Spleen (tissue), 11 donors: ENCODE measurements around the gene MATK. TPM values are rescaled to one million over a fixed set of nuclear protein-coding genes. Genes with fewer than 3 reads are reported as not detected.

Experiments used
- DNase-seq: peaks from one replicate; pipeline ENCODE4 v3.0.0-alpha.2; 2020
- H3K27ac ChIP-seq, 8 donors: fragments of 200-600 bp; sonication (generic) in 7 of 8; 1 replicate in 4 of 8; 2 replicates in 4 of 8; pipeline versions ENCODE4 v1.5.0 to v1.8.0; 2016 to 2021; ENCODE audit warnings: inconsistent platforms in 4 of 8, mild to moderate bottlenecking in 4 of 8, moderate library complexity in 1 of 8
- H3K27me3 ChIP-seq, 7 donors: fragments of 200-600 bp; sonication (generic) in 6 of 7; replicated peaks in 1 of 7; 1 replicate in 4 of 7; 2 replicates in 3 of 7; pipeline versions ENCODE4 v1.5.0 to v1.8.0; 2016 to 2021; ENCODE audit warnings: inconsistent platforms in 3 of 7, mild to moderate bottlenecking in 1 of 7
- H3K36me3 ChIP-seq, 6 donors: fragments of 200-600 bp; sonication (generic) in 5 of 6; 1 replicate in 4 of 6; 2 replicates in 2 of 6; pipeline versions ENCODE4 v1.5.0 to v1.8.0; 2016 to 2021; ENCODE audit warnings: inconsistent platforms in 2 of 6
- H3K4me1 ChIP-seq, 6 donors: fragments of 200-600 bp; sonication (generic) in 5 of 6; 1 replicate in 3 of 6; 2 replicates in 3 of 6; pipeline versions ENCODE4 v1.5.0 to v1.8.0; 2016 to 2021; ENCODE audit warnings: inconsistent platforms in 3 of 6
- H3K4me3 ChIP-seq, 8 donors: fragments of 200-600 bp; sonication (generic) in 7 of 8; 1 replicate in 4 of 8; 2 replicates in 4 of 8; pipeline versions ENCODE4 v1.5.0 to v1.8.0; 2016 to 2021; ENCODE audit warnings: inconsistent platforms in 4 of 8, mild to moderate bottlenecking in 4 of 8, moderate library complexity in 2 of 8
- H3K9me3 ChIP-seq, 8 donors: fragments of 200-600 bp; sonication (generic) in 7 of 8; 1 replicate in 4 of 8; 2 replicates in 4 of 8; pipeline versions ENCODE4 v1.5.0 to v1.8.0; 2016 to 2021; ENCODE audit warnings: inconsistent platforms in 4 of 8
- CTCF ChIP-seq, 11 experiments: fragments of 200-600 bp in 7 of 11; fragments of 450-650 bp in 4 of 11; sonication (generic) in 4 of 11; IDR thresholded peaks in 8 of 11; conservative IDR thresholded peaks in 3 of 11; 1 replicate in 7 of 11; 2 replicates in 4 of 11; pipeline versions ENCODE4 v1.4.0 to v1.8.0; 2016 to 2021; ENCODE audit warnings: antibody characterized with exemption in 11 of 11, inconsistent platforms in 4 of 11, mild to moderate bottlenecking in 1 of 11
- POLR2A ChIP-seq, 3 donors: fragments of 450-650 bp; IDR thresholded peaks; one replicate each; pipeline ENCODE4 v1.5.1; 2017; ENCODE audit warnings: antibody characterized with exemption in 3 of 3, mild to moderate bottlenecking in 1 of 3
- POLR2AphosphoS5 ChIP-seq, 3 donors: sonication (generic); formaldehyde crosslinking; IDR thresholded peaks; one replicate each; pipeline ENCODE4 v1.5.1; 2017; ENCODE audit warnings: antibody characterized with exemption in 3 of 3
- WGBS, 5 donors: extraction: QIAGEN DNeasy Blood & Tissue Kit in 3 of 5; methylation state at CpG; one replicate each; pipeline versions ENCODE4 v1.1.5 to v1.1.7; 2013 to 2018; 5-methylcytosine and 5-hydroxymethylcytosine counted together
- intact Hi-C: fragments of 100-400 bp; cut with DNase I; formaldehyde crosslinking; loops from one replicate; pipeline ENCODE4 v1.15.0; 2023; ENCODE audit warnings: low total_unique reads
- polyA plus RNA-seq, 3 donors: library from polyadenylated mRNA; stranded (reverse); fragments of 200-250 nt; gene quantifications; one replicate each; pipeline ENCODE4 v1.2.1, GENCODE V29; 2013
- total RNA-seq, 7 donors: library from RNA; depleted of rRNA in 3 of 7; stranded (reverse); fragments of >200 nt in 3 of 7; fragmentation: NEBNext Ultra II Directional in 4 of 7; extraction: Animal tissue kit (Norgen Biotek cat#: 25700) in 4 of 7; gene quantifications; one replicate each; pipeline versions ENCODE4 v1.1.0 to v1.2.1, GENCODE V29; 2016 to 2021
- donor health status: healthy with polysubstance abuse.
- donor health status: DM: no; HTN: no; CAD: no; lungs with moderate emphysema.
- donor health status: DM: no; HTN: no; CAD: no.
- donor health status: Bipolar disorder and iron deficiency.
- donor health status: healthy.
- donor health status: DM: no; HTN: no; CAD: no.
- donor health status: DM: yes; HTN: yes; CAD: no.

Gene MATK
- total and polyA plus RNA-seq, 10 donors: 8.1 to 22.6 (median 16.6) TPM

- DNase-seq: no peak
Measured at GRCh38 chr19:3778104-3778867, 7.9 kb downstream of the MATK start.

GRCh38 chr19:3776479-3777040 is 9.6 kb downstream of the MATK start:
- intact Hi-C loops: loop anchor here (10.0 kb wide), 1 partner anchor 48 kb away; no protein-coding TSS in a partner anchor
- Histone ChIP-seq H3K27me3 (peaks cover 0 to 9% (median 0%) of the 10 kb centered on the region in 7 donors), H3K27ac (no peak overlapping the region), H3K4me3 (no peak overlapping the region), H3K36me3 (peaks cover 0 to 2% (median 0%) of the 10 kb centered on the region in 6 donors), H3K4me1 (no peaks in the 10 kb centered on the region), H3K9me3 (peaks cover 6 to 16% (median 11%) of the 10 kb centered on the region in 8 donors)
- no peak for TF ChIP-seq POLR2AphosphoS5 (IDR thresholded peaks at IDR 0.05)
- DNase-seq: no peak
- WGBS, 5 donors: 84 to 100% (median 88%) methylated on average over 1 of the region's 1 CpG

More at GRCh38 chr19:3778104-3778867, 7.9 kb downstream of the MATK start:
- Histone ChIP-seq H3K36me3 (peaks cover 0 to 20% (median 0%) of the 10 kb centered on the region in 6 donors), H3K9me3 (peaks cover 6 to 32% (median 25%) of the 10 kb centered on the region in 8 donors), H3K27me3 (peaks cover 0 to 20% (median 0%) of the 10 kb centered on the region in 7 donors), H3K27ac (no peak overlapping the region), H3K4me1 (no peaks in the 10 kb centered on the region), H3K4me3 (no peak overlapping the region)
- intact Hi-C loops: loop anchor here (10.0 kb wide), 1 partner anchor 47 kb away; no protein-coding TSS in a partner anchor
- TF ChIP-seq POLR2AphosphoS5 (IDR thresholded peaks at IDR 0.05): no peak
- no peak for TF ChIP-seq POLR2A (IDR thresholded peaks at IDR 0.05)
- TF ChIP-seq CTCF (IDR thresholded peaks at IDR 0.05 in 8 of 11, conservative IDR thresholded peaks at IDR 0.05 in 3 of 11): no peak
- WGBS, 5 donors: 87 to 96% (median 91%) methylated on average over 23 to 37 of the region's 37 CpGs

- WGBS, 5 donors: 88 to 98% (median 91%) methylated on average over 5 of the region's 5 CpGs
- H3K36me3 ChIP-seq: no peaks in the 10 kb centered on the region
- no peak overlapping the region for H3K4me3 ChIP-seq
- TF ChIP-seq CTCF (IDR thresholded peaks at IDR 0.05 in 8 of 11, conservative IDR thresholded peaks at IDR 0.05 in 3 of 11): no peak
- TF ChIP-seq POLR2AphosphoS5 (IDR thresholded peaks at IDR 0.05): no peak
- TF ChIP-seq POLR2A (IDR thresholded peaks at IDR 0.05): no peak
- no peak for DNase-seq
- H3K9me3 ChIP-seq: peaks cover under 1 to 9% (median 4%) of the 10 kb centered on the region in 8 donors
- no peak overlapping the region for H3K27ac ChIP-seq
- intact Hi-C loops: loop anchor here (10.0 kb wide), 1 partner anchor 49 kb away; no protein-coding TSS in a partner anchor
- peaks cover 0 to 9% (median 0%) of the 10 kb centered on the region in 7 donors for H3K27me3 ChIP-seq
- no peaks in the 10 kb centered on the region for H3K4me1 ChIP-seq
Measured at GRCh38 chr19:3775831-3776230, 10.3 kb downstream of the MATK start.

GRCh38 chr19:3775374-3775711 is 10.8 kb downstream of the MATK start:
- TF ChIP-seq POLR2A (IDR thresholded peaks at IDR 0.05): no peak
- no peak for TF ChIP-seq POLR2AphosphoS5 (IDR thresholded peaks at IDR 0.05)
- no peak for TF ChIP-seq CTCF (IDR thresholded peaks at IDR 0.05 in 8 of 11, conservative IDR thresholded peaks at IDR 0.05 in 3 of 11)
- WGBS, 5 donors: 77 to 94% (median 85%) methylated on average over 2 of the region's 2 CpGs; no CpG with 5 or more reads in 1 of the 5 donors
- intact Hi-C loops: loop anchor here (10.0 kb wide), 1 partner anchor 49 kb away; no protein-coding TSS in a partner anchor
- peaks cover 0 to 9% (median 0%) of the 10 kb centered on the region in 7 donors for H3K27me3 ChIP-seq
- no peak overlapping the region for H3K4me3 ChIP-seq
- no peaks in the 10 kb centered on the region for H3K4me1 ChIP-seq
- no peak overlapping the region for H3K27ac ChIP-seq
- peaks cover 0 to 1% (median 0%) of the 10 kb centered on the region in 6 donors for H3K36me3 ChIP-seq
- no peak for DNase-seq
- H3K9me3 ChIP-seq: peaks cover 0 to 4% (median 0%) of the 10 kb centered on the region in 8 donors
